ENCODE results near the gene IL22RA1.
A peak's percentile ranks its signal among the peaks of the same experiment; 100 is the strongest.

Gene IL22RA1

DNA sequence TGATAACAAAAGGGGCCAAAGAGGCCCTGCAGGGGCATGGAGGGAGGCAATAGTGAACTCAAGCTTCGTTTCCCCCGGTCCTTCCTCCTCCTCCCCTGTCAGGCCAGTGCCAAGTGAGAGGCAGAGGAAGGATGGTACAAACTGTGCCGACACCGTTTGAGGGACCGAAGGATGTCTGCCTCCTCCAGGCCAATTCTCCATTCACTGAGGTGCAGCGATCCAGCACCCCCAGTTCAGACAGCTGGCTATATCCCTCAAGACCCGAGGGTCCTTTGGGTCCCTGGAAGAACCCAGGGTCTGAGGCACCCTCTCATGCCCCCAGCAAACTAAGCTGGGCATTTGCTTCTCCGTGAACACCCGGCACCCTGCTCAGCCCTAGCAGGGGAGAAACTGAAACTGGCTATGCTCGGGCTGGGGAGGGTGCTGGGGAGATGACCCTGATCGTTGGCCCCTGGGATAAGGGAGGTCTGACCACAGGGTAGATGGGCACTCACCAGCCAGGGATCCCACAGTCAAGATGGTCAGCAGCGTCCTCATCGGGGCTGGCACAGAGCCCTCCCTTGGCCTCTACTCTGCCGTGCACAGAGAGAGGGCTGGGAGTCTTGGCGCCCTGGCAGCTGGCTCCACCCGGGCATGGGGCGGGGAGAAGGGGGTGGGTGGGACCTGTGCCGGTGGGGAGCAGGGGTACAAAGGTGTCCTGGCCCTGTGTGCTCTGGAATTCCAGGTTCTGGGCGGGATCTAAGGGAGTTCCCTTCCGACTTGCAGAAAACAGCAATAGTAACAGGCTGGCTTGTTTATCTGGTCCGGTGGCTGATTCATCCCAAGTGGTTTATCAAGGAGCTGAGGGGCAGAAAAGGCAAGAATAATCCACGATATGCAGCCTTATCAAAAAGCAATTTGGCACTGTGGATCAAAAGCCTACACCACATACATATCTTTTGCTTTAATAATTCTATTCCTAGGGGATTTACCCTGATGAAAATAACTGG is at the start of gene IL22RA1:
TSS of gene IL22RA1 (minus strand) at position 595 of the 989 bp plus-strand sequence. CDS start at position 537, 58 bp downstream.
- DNase-seq, result peak; percentile 26

DNA sequence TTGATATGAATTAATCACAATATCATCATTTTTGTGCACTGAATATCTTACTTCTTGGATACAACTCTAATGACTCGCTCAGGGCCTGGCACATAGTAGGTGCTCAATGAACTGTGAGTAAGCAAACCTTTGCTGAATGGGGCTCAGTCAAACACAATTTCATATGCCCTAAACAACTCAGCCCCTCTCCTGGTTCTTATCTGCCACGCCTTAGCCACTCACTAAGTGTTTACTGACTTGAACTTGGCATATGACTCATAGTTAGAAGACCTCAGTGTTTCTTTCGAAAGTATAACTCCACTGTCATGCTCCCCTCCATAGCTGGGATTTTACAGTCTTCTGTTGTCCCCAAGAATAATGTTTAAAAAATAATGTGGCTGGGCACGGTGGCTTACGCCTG is 48.9 kb upstream of the IL22RA1 start:
- no peak for DNase-seq

DNA sequence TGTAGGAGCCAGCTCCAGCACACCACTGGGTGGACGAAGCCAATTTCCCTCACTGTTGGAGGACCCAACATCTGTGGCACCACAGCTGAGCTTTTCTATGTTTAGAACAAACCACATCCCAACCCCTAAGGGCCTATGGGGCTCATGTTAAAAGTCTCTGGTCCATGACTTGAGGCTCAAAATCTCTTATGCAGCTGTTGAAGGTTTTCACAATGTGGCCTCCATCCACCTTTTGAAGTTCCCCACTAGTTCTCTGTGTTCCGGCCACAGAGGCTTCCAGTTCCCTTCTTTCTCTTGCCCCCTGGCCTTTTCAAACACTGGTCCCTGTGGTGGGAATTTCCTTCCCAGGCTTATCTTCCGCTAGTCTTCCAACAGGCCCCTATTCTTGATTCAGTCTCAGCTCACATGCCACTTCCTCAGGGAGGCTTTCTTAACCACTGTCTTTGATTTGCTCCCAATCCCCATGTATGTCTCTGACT is 48.1 kb upstream of the IL22RA1 start:
- DNase-seq, result no peak

DNA sequence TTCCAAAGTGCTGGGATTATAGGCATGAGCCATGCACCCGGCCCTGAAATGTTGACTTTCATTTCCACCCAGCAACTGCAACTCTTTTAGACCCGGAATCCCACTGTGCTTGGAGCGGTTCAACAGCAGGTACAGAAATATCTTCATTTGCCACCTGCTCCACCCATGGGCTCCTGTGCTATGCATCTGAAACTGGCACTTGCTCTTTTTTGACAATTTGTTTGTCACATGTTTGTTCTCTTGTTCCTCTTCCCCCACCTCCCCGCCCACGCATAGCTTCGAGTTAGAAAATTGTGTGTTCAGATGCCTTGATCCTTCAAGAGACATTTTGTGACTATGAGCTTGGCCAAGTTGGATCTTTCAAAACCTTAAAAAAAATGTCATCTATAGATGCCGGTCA is 46.6 kb upstream of the IL22RA1 start:
- no peak for DNase-seq

DNA sequence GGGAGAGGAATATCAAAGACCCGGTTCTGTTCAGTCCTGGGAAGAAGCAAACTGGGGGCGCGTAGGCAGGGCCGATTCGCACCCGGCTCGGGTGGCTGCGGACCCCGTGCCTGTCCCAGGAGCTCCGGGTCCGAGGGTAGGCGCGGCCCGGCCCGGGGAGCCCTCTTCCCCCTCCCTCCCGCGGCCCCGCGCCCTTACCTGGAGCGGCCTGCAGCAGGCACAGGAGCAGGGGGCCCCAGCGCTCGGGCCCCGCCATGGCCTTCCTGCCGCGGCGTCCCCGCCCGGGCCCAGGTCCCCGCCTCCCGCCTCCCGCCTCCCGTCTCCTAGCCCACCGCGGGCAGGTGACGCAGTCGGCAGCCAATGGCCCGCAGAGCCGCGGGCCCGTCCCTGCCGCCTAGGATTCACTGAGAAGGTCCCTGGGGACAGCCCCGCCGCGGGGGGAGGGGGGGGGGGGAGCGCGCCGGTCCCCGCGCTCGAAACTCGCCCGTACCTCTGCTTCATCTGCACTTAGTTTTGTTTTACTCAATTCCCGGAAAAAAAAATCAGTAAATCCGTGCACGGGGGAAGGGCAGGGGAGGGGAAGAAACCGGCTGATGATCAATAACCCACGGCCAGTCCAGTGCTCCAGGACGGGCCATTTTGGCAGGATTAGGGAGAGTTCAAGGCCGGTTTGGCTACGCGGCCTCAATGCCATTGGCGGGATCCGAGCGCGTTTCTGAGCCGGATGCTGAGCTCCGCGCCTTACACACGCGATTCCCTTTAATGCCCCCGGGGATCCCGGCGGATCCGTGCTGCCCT is 44.3 kb upstream of the IL22RA1 start, which contains the start of gene IFNLR1:
TSS of gene IFNLR1 (minus strand) at position 297 of the 798 bp plus-strand sequence. CDS start at position 256, 41 bp downstream.
- DNase-seq, result peak; percentile 87

DNA sequence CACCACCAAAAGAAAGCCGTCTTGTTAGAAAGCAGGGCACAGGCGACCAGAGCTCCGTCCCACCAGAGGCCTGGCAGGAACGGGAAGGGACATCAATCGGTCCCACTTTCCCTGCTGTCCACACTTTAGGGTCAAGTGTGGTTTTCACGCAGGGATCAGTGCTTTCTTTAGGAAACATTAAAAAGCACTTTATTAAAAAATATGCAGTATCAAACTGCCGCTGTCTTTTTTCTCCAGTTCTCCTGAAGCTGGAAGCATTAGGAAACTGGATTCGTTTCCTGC is 43.7 kb upstream of the IL22RA1 start:
- no peak for DNase-seq

- DNase-seq, result no peak
These were observed 43.2 kb upstream of the IL22RA1 start for GRCh38 chr1:24186031-24186710.

DNA sequence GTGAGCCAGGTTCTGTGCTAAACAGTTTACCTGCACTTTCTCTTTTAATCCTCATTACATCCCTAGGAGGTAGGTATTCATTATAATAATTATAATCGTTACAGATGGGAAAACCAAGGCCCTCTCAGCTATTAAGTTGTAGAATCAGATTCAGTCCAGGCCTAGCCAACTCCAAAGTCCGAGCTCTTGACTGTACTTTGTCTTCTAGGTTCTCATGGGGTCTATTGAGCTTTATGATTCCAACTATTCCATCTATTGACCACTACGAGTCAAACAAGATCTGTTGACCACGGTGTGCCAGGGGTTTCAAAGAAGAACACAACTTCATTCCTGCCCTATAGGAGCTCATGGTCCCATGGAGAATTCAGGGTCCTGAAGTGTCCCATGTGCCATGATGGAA is 42.1 kb upstream of the IL22RA1 start:
- no peak for DNase-seq

GRCh38 chr1:24182061-24182460 is 39.1 kb upstream of the IL22RA1 start:
- DNase-seq, result no peak

GRCh38 chr1:24181619-24182018 is 38.7 kb upstream of the IL22RA1 start:
- DNase-seq, result no peak

DNA sequence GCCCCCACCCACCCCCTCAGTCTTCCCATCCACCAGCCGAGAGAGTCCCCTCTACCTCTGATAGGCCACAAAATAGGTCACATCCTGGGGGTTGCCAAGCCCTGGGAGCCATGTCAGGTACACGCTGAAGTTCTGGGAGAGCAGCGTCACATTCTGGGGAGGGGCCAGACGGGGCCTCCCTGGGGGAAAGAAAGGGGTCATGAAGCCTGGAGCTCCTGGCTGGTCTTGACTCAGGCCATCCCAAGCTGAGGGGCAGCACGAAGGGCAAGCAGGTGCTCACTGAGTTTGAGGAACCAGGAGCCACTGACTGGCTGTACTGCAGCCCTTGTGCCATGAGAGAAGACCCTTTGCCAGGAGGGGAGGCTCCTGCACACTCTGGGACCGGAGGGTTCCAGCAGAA is 37.7 kb upstream of the IL22RA1 start:
- no peak for DNase-seq

DNA sequence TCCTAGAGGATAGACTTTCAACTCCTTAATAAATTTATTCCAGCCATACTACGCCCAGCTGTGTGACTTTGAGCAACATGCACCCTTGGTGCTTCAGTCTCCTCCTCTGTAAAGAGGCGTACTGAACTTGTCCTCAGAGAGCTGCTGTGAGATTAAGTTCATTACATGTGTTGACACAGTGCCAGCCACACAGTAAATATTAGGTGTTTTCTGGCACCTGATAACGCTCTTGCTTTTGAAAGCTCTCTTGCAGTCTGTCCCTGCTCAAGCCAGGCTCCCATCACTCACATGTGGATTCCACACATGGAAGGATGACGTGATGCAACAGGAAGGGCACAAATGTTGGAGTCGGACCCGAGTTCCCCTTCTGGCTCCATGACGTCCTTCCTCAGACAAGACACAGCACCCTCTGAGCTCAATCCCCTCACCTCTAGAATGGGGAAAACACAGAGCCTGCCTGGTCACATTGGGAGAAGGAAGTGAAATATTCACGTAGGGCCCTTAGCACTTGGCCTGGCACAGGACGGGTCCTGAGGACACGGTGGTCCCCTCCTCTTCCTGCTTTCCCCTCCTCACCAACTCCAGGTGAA is 36.4 kb upstream of the IL22RA1 start:
- DNase-seq, result no peak

DNA sequence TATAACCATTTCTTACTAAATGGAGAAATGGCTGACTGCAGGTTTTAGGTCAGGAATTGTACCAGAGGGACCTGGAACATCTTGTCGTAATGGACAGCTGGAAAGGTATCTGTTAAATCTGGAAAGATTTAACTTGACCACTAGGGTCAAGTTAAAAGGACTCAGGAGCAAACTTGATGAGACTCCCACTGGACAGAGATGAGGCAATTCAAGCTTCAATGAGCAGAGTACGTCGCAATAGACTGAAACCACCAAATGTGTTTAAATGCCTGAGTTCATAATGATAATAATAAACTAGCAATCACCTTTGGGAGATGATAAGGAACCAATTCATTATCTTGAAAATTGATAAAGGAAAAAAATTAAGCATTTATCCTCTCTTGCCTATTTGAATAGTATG is 35.5 kb upstream of the IL22RA1 start:
- DNase-seq, result no peak

GRCh38 chr1:24177161-24177560 is 34.2 kb upstream of the IL22RA1 start:
- DNase-seq, result no peak

- no peak for DNase-seq
These were observed 32.3 kb upstream of the IL22RA1 start for GRCh38 chr1:24175033-24175755.

- DNase-seq, result no peak
These were observed 31.0 kb upstream of the IL22RA1 start for GRCh38 chr1:24173638-24174575.

- no peak for DNase-seq
These were observed 29.7 kb upstream of the IL22RA1 start for GRCh38 chr1:24172598-24172997.

DNA sequence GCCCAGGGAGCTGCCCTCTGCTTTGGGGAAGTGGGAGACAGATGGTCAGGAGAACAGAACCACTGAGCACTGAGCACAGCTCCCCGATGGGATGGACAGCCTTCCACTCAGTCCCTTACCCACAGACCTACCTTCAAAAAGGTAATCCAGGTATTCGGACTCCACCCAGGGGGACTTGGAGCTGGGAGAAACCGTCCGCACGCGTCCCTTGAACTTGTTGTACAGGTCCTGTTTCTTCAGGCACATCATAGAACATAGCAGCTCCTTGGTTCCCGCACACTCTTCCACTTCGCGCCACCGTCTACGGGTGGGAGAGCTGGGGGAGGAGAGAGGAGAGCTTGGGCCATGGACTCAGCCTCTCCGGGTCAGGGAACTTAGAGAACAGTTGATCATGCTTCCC is 26.3 kb upstream of the IL22RA1 start:
- DNase-seq, result no peak

DNA sequence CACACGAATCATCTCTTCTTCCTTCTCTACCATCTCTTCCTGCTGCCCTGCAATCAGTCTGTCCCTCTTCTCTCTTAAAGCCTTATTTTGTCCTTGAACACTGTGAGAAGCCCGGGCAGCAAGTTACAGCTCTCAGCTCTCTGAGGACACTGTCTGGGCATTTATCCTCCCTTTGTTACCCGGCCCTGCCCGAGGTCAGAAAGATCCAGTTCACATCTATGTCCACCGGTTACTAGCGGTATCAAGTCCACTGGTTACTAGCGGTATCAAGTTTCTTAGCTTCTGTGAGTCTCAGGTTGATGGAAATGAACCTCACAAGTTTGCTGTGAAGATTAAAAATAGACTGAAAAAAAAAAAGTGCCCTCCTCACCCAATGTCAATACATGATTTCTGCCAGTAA is 25.3 kb upstream of the IL22RA1 start:
- DNase-seq, result no peak

DNA sequence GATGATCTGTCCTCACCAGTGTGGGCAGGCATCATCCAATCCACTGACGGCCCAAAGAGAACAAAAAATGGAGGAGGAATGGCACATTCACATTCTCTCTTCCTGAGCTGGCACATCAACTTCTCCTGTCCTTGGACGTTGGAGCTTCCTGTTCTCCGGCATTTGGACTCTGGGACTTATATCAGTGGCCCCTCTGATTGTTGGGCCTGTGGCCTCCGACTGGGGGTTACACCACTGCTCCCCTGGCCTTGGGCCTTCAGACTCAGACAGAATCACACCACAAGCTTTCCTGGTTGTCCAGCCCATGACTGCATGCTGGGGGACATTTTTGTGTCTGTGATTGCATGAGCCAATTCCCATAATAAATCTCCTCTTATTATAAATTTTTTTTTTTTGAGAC is 24.1 kb upstream of the IL22RA1 start:
- DNase-seq, result no peak

DNA sequence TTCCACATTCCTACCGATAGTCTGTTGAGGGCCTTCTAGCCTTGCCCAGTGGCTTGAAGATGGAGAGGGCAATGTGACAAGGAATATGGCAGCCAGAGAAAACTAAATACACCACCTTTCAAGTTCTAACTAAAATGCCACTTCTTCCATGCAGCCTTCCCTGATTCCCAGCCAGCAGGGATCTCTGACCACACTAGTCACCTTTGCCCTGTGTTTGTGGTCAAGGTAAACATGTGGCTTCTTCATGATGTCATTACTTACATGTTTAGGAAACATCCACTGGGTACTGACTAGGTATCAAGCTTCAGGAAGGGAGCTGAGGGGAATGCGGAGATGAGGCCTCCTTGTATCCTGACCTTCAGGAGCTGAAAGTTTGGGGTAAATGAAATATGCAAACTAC is 22.6 kb upstream of the IL22RA1 start:
- DNase-seq, result no peak

Data from NCI-H1436 (cell line).